ENCODE measurements around the gene RTEL1.

- TF ChIP-seq, protein P1, sequence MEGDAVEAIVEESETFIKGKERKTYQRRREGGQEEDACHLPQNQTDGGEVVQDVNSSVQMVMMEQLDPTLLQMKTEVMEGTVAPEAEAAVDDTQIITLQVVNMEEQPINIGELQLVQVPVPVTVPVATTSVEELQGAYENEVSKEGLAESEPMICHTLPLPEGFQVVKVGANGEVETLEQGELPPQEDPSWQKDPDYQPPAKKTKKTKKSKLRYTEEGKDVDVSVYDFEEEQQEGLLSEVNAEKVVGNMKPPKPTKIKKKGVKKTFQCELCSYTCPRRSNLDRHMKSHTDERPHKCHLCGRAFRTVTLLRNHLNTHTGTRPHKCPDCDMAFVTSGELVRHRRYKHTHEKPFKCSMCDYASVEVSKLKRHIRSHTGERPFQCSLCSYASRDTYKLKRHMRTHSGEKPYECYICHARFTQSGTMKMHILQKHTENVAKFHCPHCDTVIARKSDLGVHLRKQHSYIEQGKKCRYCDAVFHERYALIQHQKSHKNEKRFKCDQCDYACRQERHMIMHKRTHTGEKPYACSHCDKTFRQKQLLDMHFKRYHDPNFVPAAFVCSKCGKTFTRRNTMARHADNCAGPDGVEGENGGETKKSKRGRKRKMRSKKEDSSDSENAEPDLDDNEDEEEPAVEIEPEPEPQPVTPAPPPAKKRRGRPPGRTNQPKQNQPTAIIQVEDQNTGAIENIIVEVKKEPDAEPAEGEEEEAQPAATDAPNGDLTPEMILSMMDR (IDR thresholded peaks at IDR 0.05; ENCODE audit: poor library complexity) = no peak
- no peak for TF ChIP-seq EZH2 (IDR thresholded peaks at IDR 0.05; ENCODE audit: borderline replicate concordance)
These were observed 656 bp downstream of the RTEL1 start for GRCh38 chr20:63658749-63659187.
